Heart right ventricle (tissue), 16 donors: Measurements from ENCODE around the gene CLEC4D. TPM values are rescaled to one million over a fixed set of nuclear protein-coding genes. Genes with fewer than 3 reads are reported as not detected.

Source experiments
- ATAC-seq, 8 donors: fragments of 200-7000 bp; cut with Tn5 transposase; one replicate each; pipeline ENCODE4 v1.9.1; 2020; ENCODE audit warnings: mild to moderate bottlenecking in 8 of 8, moderate library complexity in 8 of 8, moderate number of reproducible peaks in 1 of 8
- DNase-seq, 2 donors: peaks; one replicate each; pipeline ENCODE4 v3.0.0-alpha.2; 2020
- H3K27ac ChIP-seq, 10 donors: fragments of 200-600 bp; sonication (generic) in 2 of 10; one replicate each; pipeline versions ENCODE4 v1.5.0 to v1.8.0; 2020 to 2022; ENCODE audit warnings: mild to moderate bottlenecking in 3 of 10
- H3K27me3 ChIP-seq, 7 donors: fragments of 200-600 bp; one replicate each; pipeline ENCODE4 v1.8.0; 2021 to 2022; ENCODE audit warnings: mild to moderate bottlenecking in 2 of 7
- H3K36me3 ChIP-seq, 9 donors: fragments of 200-600 bp; sonication (generic) in 1 of 9; one replicate each; pipeline versions ENCODE4 v1.5.0 to v1.8.0; 2020 to 2022; ENCODE audit warnings: mild to moderate bottlenecking in 2 of 9
- H3K4me1 ChIP-seq, 9 donors: fragments of 200-600 bp; sonication (generic) in 1 of 9; one replicate each; pipeline versions ENCODE4 v1.5.0 to v1.8.0; 2020 to 2022; ENCODE audit warnings: mild to moderate bottlenecking in 4 of 9
- H3K4me3 ChIP-seq, 10 donors: fragments of 200-600 bp; sonication (generic) in 2 of 10; one replicate each; pipeline versions ENCODE4 v1.5.0 to v1.8.0; 2020 to 2022; ENCODE audit warnings: mild to moderate bottlenecking in 7 of 10, moderate library complexity in 2 of 10
- H3K9me3 ChIP-seq, 11 donors: fragments of 200-600 bp in 10 of 11; sonication (generic) in 2 of 11; one replicate each; pipeline versions ENCODE4 v1.5.0 to v1.8.0; 2013 to 2022; ENCODE audit warnings: mild to moderate bottlenecking in 2 of 11, control low read depth in 1 of 11, moderate library complexity in 1 of 11
- CTCF ChIP-seq, 9 donors: fragments of 200-600 bp; sonication (generic) in 2 of 9; IDR thresholded peaks; one replicate each; pipeline versions ENCODE4 v1.5.0 to v1.8.0; 2021 to 2022; ENCODE audit warnings: antibody characterized with exemption in 9 of 9, mild to moderate bottlenecking in 5 of 9, moderate library complexity in 1 of 9
- WGBS, 2 donors: extraction: QIAGEN DNeasy Blood & Tissue Kit; methylation state at CpG; one replicate each; pipeline ENCODE4 v1.1.7; 2013; ENCODE audit warnings: inconsistent platforms in 1 of 2; 5-methylcytosine and 5-hydroxymethylcytosine counted together
- intact Hi-C, 10 donors: fragments of 100-400 bp; cut with DNase I; formaldehyde crosslinking; loops; one replicate each; pipeline versions ENCODE4 v1.11.1 to v1.14.2; 2022
- polyA plus RNA-seq, 2 donors: library from polyadenylated mRNA; stranded (reverse); fragments of 200-250 nt; gene quantifications; one replicate each; pipeline ENCODE4 v1.2.3, GENCODE V29; 2013
- total RNA-seq, 10 donors: library from RNA; stranded (reverse); fragmentation: NEBNext Ultra II Directional in 3 of 10; extraction: Animal tissue kit (Norgen Biotek cat#: 25700) in 3 of 10; gene quantifications; one replicate each; pipeline versions ENCODE4 v1.2.1 to v1.2.4, GENCODE V29; 2021 to 2023
- donor health status: Arrhythmogenic right ventricular cardiomyopathy.
- donor health status: ischemic (EF 13 %, LVEDD 7.1; RV severe dilation, severe dysfunction).
- donor health status: healthy with polysubstance abuse.
- donor health status: DM: no; HTN: yes; CAD: no.
- donor health status: DM: no; HTN: no; CAD: no.
- donor health status: ischemic (EF 25% LVEDD 6.9; RV normal size, moderate dysfunction).
- donor health status: ischemic (EF 25% LVEDD 5.7; RV mildly dilated, moderate dysfunction).
- donor health status: healthy.
- donor health status: DM: yes; HTN: yes; CAD: no.
- donor health status: Ischemic cardiomyopathy.
- donor health status: ischemic (EF 35%, LVEDD 5.7; RV mildly dilated, moderate dysfunction).
- donor health status: nonischemic (EF 11% LVEDD 7.7; RV severe dilation, severe dysfunction).
- donor health status: DM: yes; HTN: yes; CAD: no.
- donor health status: PGD.
- donor health status: ischemic (EF 29% LVEDD 5.4; RV normal size, mild dysfunction).
- donor health status: nonischemic (EF 23%, LVEDD 6.1; RV moderate dilation, normal function).

Gene CLEC4D
- total and polyA plus RNA-seq, 12 donors: 0.17 to 1.0 (median 0.30) TPM; not detected in 5

- H3K27ac ChIP-seq: no peak overlapping the region
- peaks cover 0 to 5% (median 0%) of the 10 kb centered on the region in 7 donors for H3K27me3 ChIP-seq
- H3K36me3 ChIP-seq: no peaks in the 10 kb centered on the region
- no peak overlapping the region for H3K4me3 ChIP-seq
- H3K4me1 ChIP-seq: peaks cover 0 to 10% (median 0%) of the 10 kb centered on the region in 9 donors
- DNase-seq (no peak), ATAC-seq (no peak)
- intact Hi-C loops: loop anchor here in 6 of 10 donors (5.0 to 10.0 kb wide), 6 partner anchors 57 to 499 kb away; partner anchors contain the start of gene A2ML1 (in 1 of the 6)
- no peaks in the 10 kb centered on the region for H3K9me3 ChIP-seq
- 90 to 98% methylated on average over 2 of the region's 2 CpGs for WGBS, 2 donors
- no peak for TF ChIP-seq CTCF (IDR thresholded peaks at IDR 0.05)
These were observed 34.9 kb downstream of the CLEC4D start for GRCh38 chr12:8548192-8548591.

GRCh38 chr12:8549381-8549780 is 36.1 kb downstream of the CLEC4D start:
- Histone ChIP-seq H3K4me1 (peaks cover 0 to 5% (median 0%) of the 10 kb centered on the region in 9 donors), H3K27ac (no peak overlapping the region), H3K4me3 (no peak overlapping the region), H3K27me3 (peaks cover 0 to 5% (median 0%) of the 10 kb centered on the region in 7 donors), H3K36me3 (no peaks in the 10 kb centered on the region), H3K9me3 (no peaks in the 10 kb centered on the region)
- intact Hi-C loops: loop anchor here in 6 of 10 donors (5.0 to 10.0 kb wide), 6 partner anchors 55 to 498 kb away; partner anchors contain the start of gene A2ML1 (in 1 of the 6)
- no peak for TF ChIP-seq CTCF (IDR thresholded peaks at IDR 0.05)
- ATAC-seq (no peak), DNase-seq (no peak)
- WGBS, 2 donors: 68 to 81% methylated on average over 5 of the region's 5 CpGs

- no peak overlapping the region for H3K4me3 ChIP-seq
- intact Hi-C loops: no loop called here
- no peak overlapping the region for H3K27ac ChIP-seq
- H3K36me3 ChIP-seq: no peaks in the 10 kb centered on the region
- DNase-seq: no peak
- H3K9me3 ChIP-seq: no peaks in the 10 kb centered on the region
- WGBS, 2 donors: 76% methylated on average over 6 of the region's 6 CpGs
- H3K4me1 ChIP-seq: no peaks in the 10 kb centered on the region
- H3K27me3 ChIP-seq: peaks cover 0 to 3% (median 0%) of the 10 kb centered on the region in 7 donors
- no peak for ATAC-seq
- no peak for TF ChIP-seq CTCF (IDR thresholded peaks at IDR 0.05)
These were observed 39.9 kb downstream of the CLEC4D start for GRCh38 chr12:8553088-8553627.

- H3K36me3 ChIP-seq: no peaks in the 10 kb centered on the region
- ATAC-seq (no peak), DNase-seq (no peak)
- no peak overlapping the region for H3K27ac ChIP-seq
- no peaks in the 10 kb centered on the region for H3K9me3 ChIP-seq
- no peak overlapping the region for H3K4me3 ChIP-seq
- intact Hi-C loops: no loop called here
- TF ChIP-seq CTCF (IDR thresholded peaks at IDR 0.05): no peak
- peaks cover 0 to 3% (median 0%) of the 10 kb centered on the region in 7 donors for H3K27me3 ChIP-seq
- no peaks in the 10 kb centered on the region for H3K4me1 ChIP-seq
- 80 to 84% methylated on average over 5 of the region's 5 CpGs for WGBS, 2 donors
These were observed 41.3 kb downstream of the CLEC4D start for GRCh38 chr12:8554451-8555195.
